Measurements from ENCODE around the gene SRRM4.

The SRRM4 gene

DNA sequence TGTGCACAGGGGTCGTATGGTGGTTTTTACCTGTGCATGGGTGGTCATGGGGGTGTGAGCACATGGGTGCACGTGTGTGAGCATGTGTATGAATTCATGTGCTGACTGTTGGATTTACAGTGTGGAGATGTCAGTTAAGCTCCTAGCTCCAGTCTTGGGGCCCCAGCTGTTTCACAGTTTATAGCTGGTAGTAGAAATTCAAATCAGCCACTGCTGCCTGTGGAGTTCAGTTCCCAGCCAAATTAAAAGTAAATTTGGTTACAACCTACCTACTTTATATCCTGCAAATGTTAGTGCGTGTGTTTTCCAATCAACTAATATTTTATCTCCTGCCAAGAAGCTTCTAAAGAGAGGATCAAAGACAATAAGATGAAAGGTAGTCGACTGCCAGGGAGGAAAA is 141.4 kb downstream of the SRRM4 start:
- no peak for FAIRE-seq

DNA sequence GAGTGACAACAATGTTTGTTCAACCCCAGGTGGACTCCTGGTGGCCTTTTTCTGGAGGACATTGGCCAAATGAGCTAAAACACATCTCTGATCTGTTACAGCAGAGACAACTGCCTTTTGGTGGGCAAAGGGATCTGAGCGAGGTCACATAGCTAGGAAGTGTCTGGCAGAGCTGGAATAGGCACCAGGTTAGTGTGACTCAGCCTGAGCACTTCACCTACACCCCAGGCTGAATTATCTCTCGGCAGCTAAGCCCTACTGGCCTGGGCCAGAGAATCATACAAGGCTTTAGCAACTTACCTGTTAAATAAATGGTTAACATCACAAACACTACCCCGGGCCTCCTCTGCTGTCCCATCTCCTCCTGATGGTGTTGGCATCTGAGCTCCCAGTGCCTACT is 147.2 kb downstream of the SRRM4 start:
- no peak for FAIRE-seq

DNA sequence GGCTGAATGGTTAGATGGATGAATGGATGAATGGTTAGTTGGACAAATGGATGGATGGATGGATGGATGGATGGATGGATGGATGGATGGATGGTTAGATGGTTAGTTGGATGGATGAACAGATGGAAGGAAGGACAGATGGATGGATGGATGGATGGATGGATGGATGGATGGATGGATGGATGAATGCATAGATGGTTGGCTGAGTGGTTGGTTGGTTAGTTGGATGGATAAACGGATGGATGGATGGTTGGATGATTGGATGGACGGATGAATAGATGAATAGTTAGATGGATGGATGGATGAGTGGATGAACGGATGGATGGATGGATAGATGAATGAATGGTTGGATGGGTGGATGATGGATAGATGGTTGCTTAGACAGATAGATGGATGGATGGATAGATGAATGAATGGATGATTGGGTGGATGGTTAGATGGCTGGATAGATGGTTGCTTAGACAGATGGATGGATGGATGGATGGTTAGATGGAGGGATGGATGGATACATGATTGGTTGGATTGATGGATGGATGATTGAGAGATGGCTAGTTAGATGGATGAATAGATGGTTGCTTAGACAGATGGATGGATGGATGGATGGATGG is 148.6 kb downstream of the SRRM4 start:
- no peak for FAIRE-seq

DNA sequence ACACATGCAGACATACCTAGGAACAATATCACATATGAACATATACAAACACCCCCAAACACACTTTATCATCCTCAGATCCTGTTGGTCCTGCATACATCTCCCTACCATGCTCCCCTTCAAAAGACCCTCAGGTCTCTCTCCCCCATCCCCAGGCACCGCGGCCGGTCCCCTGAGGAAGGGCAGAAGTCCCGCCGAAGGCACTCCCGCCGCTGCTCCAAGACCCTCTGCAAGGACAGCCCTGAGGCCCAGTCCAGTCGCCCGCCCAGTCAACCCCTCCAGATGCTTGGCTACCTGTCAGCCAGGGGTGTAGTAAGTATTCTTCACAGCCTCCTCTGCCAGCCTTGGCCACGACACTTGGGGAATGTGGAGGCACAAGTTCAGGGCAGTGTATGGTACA is 149.2 kb downstream of the SRRM4 start:
- FAIRE-seq, result no peak

DNA sequence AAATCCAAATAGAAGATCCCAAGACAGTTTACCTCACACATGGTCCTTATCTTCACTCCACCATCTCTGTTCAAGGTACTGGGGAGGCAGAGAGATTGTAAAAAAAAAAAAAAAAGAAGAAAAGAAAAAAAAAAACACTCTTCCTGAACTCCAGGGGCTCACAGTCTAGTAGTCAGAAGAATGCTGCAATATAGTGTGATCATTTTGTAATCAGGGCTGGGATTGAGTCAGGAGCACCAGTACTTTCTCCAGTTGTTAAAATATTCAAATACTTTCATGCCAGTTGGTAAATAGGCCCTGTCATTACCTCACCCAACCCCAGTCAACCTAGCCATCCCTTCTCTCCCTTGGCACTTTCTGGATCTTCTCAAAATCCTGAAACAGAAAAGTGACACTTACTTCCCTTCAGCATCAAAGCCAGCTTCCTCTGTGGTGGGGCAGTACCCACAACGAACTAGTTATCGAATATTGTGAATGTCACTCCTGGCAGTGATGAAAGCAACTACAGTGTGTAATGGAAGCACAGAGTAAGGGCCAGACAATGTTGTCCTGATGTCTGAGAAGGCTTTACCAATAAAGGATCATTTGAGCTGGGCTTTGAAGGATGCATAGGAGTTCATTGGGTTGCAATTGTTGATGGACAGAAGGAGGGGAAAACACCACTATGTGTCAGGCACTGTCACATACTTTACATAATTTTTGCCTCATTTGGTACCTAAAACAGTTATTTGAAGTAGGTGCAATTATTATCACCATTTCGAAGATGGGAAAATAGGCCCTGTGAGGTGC is 153.1 kb downstream of the SRRM4 start:
- no peak for FAIRE-seq

DNA sequence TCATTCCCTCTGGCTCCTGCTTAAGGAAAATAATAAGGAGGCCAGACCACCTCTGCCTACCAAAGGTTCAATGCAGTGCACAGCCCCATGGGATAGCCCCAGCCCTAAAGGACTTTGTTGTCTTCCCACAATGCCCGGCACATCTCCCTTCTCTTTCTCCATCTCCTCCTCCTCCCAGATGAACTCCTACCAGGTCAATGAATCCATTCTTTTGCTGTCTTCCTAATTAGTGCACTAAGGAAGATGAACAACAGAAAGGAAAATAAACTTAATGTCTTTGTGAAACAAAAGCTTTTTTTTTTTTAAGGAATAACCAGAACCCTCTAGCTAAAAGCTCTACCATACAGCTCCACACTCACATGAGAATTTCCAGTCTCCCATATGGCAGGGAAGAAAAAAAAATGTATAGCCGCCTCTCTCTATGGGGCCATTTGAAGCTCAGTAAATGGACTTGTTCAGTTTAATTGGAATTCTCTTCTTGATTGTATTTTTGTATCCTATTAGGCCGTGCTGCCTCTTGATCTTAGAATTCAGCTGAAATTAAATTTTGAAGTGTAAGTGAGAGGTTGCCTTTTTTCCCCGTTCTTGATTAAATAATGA is 155.6 kb downstream of the SRRM4 start:
- no peak for FAIRE-seq

DNA sequence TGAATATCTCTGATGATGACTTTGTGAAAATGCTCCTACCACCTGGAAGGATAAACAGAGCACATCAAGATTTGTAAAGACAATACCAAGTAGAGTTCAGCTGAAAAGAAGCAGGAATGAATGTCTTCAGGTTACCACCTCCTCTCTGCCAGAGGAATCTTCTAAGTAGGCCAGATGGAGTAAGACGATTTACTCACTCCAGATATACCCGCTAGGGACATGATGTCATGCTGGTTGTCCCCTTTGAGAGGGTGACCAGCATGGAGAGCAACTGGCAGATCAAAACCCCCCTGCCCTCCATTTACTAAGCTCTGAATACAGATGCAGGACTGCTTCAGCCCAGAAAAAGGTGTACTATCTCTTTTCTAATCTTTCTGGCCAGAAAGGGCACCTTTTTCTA is 158.1 kb downstream of the SRRM4 start:
- FAIRE-seq, result no peak

DNA sequence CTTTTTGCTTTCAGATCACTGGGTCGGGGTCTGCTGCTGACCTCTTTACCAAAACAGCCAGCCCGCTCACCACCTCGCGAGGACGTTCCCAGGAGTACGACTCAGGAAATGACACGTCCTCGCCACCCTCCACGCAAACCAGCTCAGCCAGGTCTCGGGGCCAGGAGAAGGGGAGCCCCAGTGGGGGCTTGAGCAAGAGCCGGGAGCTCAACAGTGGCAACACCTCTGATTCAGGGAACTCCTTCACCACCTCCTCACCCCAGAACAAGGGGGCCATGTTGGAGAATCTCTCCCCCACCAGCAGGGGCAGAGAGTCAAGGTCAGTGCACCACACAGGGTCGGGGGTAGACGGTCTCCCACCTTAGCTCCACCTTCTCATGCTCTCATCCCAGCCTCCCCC is 164.0 kb downstream of the SRRM4 start:
- FAIRE-seq, result no peak

DNA sequence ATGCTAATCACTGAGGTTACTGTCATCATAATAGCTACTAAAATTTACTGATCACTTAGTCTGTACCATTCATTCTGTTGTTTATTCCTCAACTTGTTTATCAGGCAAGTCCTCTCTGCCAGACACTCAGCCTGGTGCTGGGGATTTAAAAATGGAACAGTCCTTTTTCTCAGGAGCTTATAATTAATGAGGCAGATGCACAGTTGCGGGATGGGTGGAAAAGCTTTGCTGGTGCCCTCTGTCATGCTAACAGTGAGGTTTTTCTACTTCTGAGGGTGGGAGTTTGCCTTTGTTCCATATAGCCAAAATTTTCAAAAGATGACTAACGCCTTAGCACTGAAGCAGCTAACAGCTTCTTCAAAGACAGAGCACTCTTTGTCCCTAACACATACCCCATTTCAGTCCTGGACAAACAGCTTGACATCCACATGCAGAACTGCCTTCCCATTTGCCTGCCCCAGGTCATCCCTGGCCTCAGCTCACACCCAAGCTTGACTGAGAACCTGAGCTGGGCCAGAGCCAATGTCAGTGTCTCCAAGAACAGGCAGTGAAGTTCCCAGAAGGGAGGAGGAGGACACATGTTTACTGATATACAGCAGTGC is 166.6 kb downstream of the SRRM4 start:
- no peak for FAIRE-seq

DNA sequence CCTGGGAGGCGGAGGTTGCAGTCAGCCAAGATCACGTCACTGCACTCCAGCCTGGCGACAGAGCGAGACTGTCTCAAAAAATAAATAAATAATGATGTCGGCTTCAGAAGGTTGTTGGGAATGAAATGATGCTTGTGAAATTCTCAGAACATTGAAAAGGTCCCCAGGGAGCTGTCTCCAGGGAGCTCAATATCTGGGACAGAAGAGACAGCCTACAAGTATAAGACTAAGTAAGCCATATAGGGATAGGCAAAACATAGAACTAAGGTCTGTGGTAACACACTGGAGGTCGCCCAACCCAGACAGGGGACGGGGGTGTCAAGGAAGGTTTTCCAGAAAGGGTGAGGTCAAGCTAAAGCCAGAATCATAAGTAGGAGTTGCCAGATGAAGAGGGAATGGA is 167.9 kb downstream of the SRRM4 start:
- no peak for FAIRE-seq

DNA sequence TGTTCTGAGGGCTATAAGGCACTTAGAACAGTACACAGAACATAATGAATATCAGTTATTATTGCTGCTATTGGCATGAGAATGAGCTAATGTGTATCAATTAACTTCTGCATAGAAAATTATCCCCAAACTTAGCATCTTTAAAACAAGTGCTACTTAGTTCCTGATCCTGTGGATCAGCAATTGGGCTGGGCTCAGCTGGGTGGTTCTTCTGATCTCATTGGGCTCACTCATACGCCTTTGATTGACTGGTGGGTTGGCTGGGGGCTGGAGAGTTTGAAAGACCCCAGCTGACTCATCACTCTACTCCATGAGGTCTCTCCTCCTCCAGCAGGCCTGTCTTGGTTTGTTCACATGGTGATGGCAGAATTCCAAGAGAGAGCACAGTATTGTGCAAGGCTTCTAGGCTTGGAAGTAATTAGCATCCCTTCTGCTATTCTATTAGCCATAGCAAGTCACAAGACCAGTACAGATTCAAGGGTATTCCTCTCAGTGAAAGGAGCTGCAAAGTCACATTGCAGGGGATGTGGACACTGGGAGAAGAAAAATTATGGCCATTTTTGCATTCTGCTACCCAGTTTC is 170.2 kb downstream of the SRRM4 start:
- no peak for FAIRE-seq

DNA sequence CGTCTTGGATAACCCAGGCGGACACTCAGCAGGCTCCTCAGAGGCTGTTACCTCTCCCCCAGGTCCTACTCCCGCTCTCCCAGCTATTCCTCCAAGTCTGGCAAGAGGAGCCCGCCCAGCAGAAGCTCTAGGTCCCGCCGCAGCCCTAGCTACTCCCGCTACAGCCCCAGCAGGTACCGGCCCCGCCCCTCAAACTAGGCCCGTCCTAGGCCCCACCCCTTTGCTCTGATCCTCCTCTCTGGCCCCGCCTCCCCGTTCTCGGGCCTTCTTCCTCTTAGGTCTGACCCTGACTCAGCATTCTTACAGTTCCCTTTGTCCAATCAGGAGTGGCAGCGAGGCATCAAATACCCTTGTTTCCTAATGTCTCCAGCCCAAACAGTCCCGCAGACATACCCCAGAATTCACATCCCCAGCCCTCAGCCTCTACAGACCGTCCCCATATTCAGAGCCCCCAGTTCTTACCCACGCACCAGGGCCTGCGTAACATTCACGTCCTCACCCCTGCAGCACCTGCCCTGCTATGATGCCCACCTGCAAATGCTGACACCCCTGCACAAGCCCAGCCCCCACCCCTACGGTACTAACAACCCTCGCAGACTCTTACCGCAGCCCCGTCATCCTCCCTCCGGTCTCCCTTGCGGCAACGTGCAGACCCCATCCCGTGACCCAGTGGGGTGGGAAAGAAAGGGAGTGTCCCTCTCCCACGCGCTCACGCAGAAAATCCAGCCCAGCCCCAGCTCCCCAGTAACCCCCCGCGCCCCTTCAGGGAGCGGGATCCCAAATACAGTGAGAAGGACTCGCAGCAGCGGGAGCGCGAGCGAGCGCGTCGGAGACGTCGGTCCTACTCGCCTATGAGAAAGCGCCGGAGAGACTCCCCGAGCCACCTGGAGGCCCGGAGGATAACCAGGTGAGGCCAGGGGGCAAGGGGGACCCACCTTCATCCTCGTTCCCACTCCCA is 172.4 kb downstream of the SRRM4 start:
- no peak for FAIRE-seq

DNA sequence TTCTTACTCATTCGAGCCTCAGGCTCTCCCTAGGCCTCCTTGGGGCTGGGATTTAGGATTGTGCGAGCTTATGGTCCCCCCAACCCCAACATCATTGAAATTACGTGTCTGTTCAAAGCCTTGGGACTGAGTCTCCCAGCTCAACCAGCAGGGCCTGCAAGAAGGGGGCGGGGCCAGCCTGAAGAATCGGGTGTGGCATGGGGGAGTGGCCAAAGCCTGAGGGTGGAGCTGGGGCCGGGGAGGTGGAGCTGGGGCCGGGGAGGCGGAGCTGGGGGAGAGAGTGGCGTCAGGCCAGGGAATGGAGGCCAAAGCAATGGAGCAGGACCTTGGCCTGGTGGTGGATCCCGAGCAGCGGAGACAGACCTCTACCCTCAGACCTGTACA is 173.1 kb downstream of the SRRM4 start:
- no peak for FAIRE-seq

DNA sequence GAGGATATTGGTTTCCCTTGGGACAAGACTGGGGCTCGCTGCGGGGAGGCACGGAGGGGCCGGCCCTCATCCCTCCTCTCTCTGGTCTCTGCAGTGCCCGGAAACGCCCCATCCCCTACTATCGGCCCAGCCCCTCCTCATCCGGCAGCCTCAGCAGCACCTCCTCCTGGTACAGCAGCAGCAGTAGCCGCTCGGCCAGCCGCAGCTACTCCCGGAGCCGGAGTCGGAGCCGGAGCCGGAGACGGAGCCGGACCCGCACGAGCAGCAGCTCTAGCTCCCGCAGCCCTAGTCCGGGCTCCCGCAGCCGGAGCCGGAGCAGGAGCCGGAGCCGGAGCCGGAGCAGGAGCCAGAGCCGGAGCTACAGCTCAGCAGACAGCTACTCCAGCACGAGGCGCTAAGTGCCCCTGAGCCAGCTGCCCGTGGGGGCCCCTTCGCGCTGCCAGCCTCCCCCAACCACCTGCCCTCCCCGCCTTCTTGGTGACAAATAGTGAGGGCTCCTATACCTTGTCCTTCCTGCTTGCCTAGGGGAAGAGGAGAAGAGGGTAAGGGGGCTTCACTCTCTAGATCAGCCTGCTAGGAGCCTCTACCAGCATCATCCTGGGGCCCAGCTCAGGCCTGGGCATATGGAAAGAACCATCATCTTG is 175.2 kb downstream of the SRRM4 start:
- no peak for FAIRE-seq

DNA sequence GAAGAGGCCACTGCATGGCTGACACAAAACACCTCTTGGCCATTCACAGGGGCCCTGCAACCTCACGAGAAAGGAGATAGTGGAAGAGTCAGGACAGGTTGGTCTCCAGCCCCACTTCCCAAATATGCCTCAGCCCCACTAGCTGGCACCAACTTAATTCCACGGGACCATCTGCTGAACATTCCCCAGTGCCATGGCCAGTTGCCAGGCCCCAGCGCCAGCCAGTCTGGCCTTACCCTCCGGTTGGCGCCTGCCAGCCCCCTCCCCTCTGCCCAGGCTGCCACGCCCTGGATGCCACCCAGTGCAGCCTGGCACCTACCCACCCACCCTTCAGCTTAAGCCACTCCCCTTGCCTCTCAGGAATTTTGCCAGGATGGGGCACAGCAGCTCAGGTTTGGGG is 176.2 kb downstream of the SRRM4 start:
- no peak for FAIRE-seq

DNA sequence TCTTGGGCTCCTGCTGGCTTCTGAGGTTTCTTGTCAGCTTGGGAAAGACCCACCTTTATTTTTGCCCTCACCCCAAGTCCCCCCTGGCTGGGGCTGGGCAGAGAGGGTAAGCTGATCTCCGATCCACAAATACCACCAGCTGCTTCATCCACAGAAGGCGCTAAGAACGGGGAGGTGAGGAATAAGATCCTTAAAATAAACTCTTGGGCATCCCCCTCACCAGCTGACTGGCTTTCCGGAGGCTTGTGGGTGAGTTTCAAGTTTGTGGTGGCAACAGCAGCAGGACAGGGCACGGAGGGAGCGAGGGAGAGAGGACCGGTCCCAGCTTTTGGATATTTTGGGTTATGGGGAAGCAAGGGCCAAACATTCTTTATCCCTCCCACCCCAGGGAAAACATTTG is 176.6 kb downstream of the SRRM4 start:
- no peak for FAIRE-seq

DNA sequence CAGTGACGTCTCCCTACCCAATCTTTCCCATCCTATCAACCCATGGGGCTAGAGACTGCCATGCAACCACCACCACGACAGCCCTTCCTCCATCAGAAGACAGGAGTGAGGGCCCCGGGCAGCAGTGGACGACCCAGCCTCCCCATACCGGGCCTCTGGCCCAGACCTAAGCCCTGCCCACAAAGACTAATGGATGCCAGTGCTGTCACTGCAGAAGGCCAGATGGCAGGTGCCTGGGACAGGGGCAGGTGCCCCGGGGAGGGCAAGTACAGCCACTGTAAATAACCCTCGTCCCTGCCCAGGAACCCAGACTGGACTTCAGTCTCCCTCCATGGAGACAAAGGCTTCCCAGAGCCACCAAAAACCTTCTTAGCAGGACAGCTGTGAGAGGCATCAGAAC is 177.1 kb downstream of the SRRM4 start:
- no peak for FAIRE-seq

DNA sequence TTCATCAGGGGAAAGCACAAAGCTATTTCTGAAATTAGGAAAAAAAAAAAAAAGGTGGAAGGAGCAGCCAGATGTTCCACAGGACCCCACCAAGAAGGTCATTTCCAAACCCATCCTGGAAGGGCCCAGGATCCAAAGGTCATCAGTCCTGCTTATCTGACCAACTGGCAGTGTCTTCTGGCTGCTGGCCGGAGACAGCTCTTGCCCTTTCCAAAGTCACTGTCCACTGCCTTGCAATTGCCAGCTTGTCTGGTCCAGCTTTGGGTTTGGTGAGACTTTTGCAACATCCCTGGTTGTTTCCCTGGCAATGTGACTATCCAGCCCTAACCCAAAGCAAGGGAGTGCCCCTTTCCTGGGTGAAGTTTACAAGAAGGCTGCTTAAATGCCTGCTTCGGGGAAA is 178.5 kb downstream of the SRRM4 start:
- FAIRE-seq, result no peak

DNA sequence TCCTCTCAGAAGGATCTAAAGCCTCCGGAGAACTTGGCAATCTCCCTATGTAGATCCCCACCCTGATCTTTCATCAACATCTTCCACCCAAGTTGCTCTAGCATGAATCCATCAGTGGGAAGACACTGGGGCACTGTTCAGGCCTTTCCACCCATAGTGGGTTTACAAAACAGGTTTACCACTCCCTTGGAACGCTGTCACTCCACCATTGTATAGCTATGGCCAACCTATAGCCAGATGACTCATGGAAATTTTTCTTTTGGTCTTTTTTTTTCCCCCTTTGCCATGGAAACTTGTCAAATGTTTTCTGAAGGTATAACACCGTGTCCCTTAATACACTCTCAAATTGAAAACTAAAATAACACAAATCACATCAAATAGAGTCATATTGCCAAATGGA is 186.6 kb downstream of the SRRM4 start:
- no peak for FAIRE-seq

DNA sequence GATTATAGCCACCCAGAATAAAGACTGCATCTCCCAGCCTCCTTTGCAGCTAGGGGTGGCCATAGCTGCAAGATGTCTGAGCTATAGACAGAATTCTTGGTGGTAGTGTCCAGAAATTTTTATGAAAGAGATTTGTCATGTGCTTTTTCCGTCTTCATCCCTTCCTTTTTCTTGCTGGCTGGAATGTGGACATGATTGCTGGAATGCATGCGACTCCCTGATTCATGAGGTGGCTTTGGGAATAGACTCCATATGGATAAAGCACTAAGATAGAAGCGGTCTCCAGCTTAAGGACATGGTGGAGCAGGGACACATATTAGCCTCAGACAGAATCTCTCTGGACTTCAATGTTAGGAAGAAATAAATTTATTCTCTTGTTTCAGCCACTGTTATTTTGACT is 187.4 kb downstream of the SRRM4 start:
- no peak for FAIRE-seq

DNA sequence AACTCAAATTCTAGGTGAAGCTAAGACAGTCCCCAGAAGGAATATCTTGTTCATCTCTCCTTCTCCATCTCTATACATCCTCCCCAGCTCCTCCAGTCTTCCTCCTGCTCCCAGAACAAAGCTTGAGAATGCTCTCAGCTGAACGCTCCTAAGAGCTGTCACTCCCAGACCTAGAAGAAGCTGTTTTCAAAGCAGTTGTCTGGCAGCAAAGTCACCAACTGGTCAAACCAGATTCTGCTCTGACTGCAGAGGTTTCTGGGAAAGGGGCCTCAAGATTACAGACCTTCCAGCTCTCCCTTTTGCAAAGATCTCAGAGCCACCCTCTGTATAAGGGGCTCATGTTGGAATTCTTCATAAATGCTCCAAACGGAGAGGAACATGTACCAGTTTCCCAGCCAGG is 187.8 kb downstream of the SRRM4 start:
- FAIRE-seq, result no peak

DNA sequence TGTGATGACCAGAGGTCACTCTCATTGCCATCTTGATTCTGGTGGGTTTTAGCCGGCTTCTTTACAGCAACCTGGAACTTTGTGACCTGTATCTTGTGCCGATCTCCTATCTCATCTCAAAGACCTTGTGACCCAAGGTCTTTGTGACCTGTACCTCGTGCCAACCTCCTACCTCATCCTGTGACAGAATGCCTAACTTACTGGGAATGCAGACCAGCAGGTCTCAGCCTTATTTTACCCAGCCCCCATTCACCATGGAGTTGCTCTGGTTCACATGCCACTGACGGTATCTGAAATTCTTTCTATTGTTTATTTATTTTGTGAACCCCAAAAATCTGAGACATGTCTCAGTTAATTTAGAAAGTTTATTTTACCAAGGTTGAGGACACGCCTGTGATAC is 189.9 kb downstream of the SRRM4 start:
- no peak for FAIRE-seq
